NB4 (cell line): ENCODE measurements around the gene USP9X.

Experiments used
- DNase-seq: peaks from one replicate; pipeline ENCODE4 v3.0.0; 2010; ENCODE audit warnings: low read depth
- H3K4me3 ChIP-seq: one replicate; pipeline ENCODE4 v1.5.1; 2011; ENCODE audit warnings: mild to moderate bottlenecking, low read depth, low read length, moderate library complexity
- CTCF ChIP-seq: IDR thresholded peaks from one replicate; pipeline ENCODE4 v1.5.1; 2012; ENCODE audit warnings: low read depth, low read length
- MAX ChIP-seq: IDR thresholded peaks from 2 replicates; pipeline ENCODE4 v1.6.1; 2011; ENCODE audit warnings: low read depth, low read length
- MYC ChIP-seq: IDR thresholded peaks from 2 replicates; pipeline ENCODE4 v1.6.1; 2011; ENCODE audit warnings: low read depth, low read length
- POLR2A ChIP-seq: IDR thresholded peaks from 2 replicates; pipeline ENCODE4 v1.6.1; 2011; ENCODE audit warnings: mild to moderate bottlenecking; ENCODE audit not compliant: insufficient read length; ENCODE audit errors: extremely low read depth

Gene USP9X

GRCh38 chrX:41064018-41064417 is 21.2 kb upstream of the USP9X start:
- no peak for DNase-seq
- TF ChIP-seq POLR2A (no peak), MYC (no peak), CTCF (no peak), MAX (no peak)

GRCh38 chrX:41066391-41066790 is 18.9 kb upstream of the USP9X start:
- TF ChIP-seq MAX (no peak), CTCF (no peak), POLR2A (no peak), MYC (no peak)
- no peak for DNase-seq
- H3K4me3 ChIP-seq, result no peak overlapping the region

More at GRCh38 chrX:41064018-41064417, 21.2 kb upstream of the USP9X start:
- H3K4me3 ChIP-seq, result no peak overlapping the region

GRCh38 chrX:41066969-41067368 is 18.3 kb upstream of the USP9X start:
- no peak for TF ChIP-seq CTCF
- TF ChIP-seq MAX, result no peak
- TF ChIP-seq POLR2A, result no peak
- no peak for TF ChIP-seq MYC
- no peak for DNase-seq
- H3K4me3 ChIP-seq, result no peak overlapping the region

- H3K4me3 ChIP-seq, result no peak overlapping the region
- DNase-seq, result no peak
- TF ChIP-seq MYC (no peak), POLR2A (no peak), MAX (no peak), CTCF (no peak)
Measured at GRCh38 chrX:41067721-41068120, 17.5 kb upstream of the USP9X start.

- no peak for DNase-seq
- no peak overlapping the region for H3K4me3 ChIP-seq
- TF ChIP-seq MAX (no peak), MYC (no peak), CTCF (no peak), POLR2A (no peak)
Measured at GRCh38 chrX:41076742-41077141, 8.5 kb upstream of the USP9X start.

GRCh38 chrX:41081821-41082220 is 3.4 kb upstream of the USP9X start:
- TF ChIP-seq MYC (no peak), CTCF (no peak), POLR2A (no peak), MAX (no peak)
- H3K4me3 ChIP-seq, result no peak overlapping the region
- DNase-seq, result no peak
